ENCODE results near the gene MAMLD1. TPM values are rescaled to one million over a fixed set of nuclear protein-coding genes. Genes with fewer than 3 reads are reported as not detected.
A peak's percentile ranks its signal among the peaks of the same experiment; 100 is the strongest.

Gene MAMLD1
- total and polyA plus RNA-seq, 2 donors (not counting 3 experiments of a cell fraction or from before 2014, with no cell fraction given), result 2.5 to 5.6 TPM

DNA sequence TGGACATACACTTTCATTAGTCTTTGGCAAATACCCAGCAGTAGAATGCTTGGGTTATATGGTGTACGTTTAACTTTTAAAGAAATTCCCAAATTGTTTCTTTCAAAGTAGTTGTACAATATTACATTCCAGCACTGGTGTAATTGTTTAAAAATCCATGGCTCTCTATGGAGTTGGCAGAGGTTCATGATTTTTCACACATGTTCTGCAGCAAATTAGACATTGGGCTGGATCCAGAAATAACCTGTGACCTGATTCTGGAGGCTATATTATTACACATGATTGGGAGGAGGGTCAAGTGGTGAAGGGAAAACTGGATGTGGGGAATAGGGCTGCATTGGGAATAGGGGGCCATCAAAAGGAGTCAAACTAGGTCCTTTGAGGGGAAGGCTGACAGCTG, 41.9 kb downstream of the MAMLD1 start:
- POLR2A ChIA-PET, result no interaction called here
- Histone ChIP-seq H3K27me3 (ENCODE audit: control insufficient read depth in 2 of 2, insufficient read depth in 2 of 2, low read length in 2 of 2) (no peaks in the 10 kb centered on the region), H3K9me1 (replicated peaks; ENCODE audit: control insufficient read depth, extremely low read depth, insufficient read depth, low read length) (no peaks in the 10 kb centered on the region), H4K20me1 (replicated peaks; ENCODE audit: control insufficient read depth, extremely low read depth, insufficient read depth, low read length) (no peaks in the 10 kb centered on the region), H3K4me3 (replicated peaks in 1 of 3; ENCODE audit: insufficient read depth in 1 of 3, low read depth in 1 of 3, low read length in 3 of 3) (no peak overlapping the region), H3K9me3 (replicated peaks; ENCODE audit: control insufficient read depth, insufficient read depth, low read length) (no peaks in the 10 kb centered on the region), H3K36me3 (ENCODE audit: control insufficient read depth in 2 of 2, extremely low read depth in 1 of 2, insufficient read depth in 2 of 2, low read length in 2 of 2) (no peaks in the 10 kb centered on the region), H3K79me2 (ENCODE audit: control insufficient read depth, insufficient read depth, low read length) (no peaks in the 10 kb centered on the region), H3K27ac (ENCODE audit: insufficient read depth, low read depth, low read length) (no peak overlapping the region), H3K9ac (replicated peaks; ENCODE audit: extremely low read depth, insufficient read depth, low read length) (no peak overlapping the region), H3K4me2 (ENCODE audit: insufficient read depth, low read length) (no peak overlapping the region), H3K4me1 (ENCODE audit: control insufficient read depth, extremely low read depth, insufficient read depth, low read length) (no peaks in the 10 kb centered on the region), H2AFZ (ENCODE audit: low read depth, low read length) (no peak overlapping the region)
- dilution Hi-C loops (cut with MboI; ENCODE audit: extremely low pct_ligation_motif_present, low sequenced_read_pairs), result no loop called here
- FAIRE-seq, result no peak
- CTCF ChIA-PET, result no interaction called here
- TF ChIP-seq EZH2 (IDR thresholded peaks at IDR 0.05; ENCODE audit: borderline replicate concordance, low read depth, low read length, severe bottlenecking), result no peak
- no TSS peak for BruUV-seq (replicated peaks)
- DNase-seq (ENCODE audit: low read depth, low spot score), result no peak
- intact Hi-C loops (cut with micrococcal nuclease), result no loop called here

- dilution Hi-C loops (cut with MboI; ENCODE audit: extremely low pct_ligation_motif_present, low sequenced_read_pairs), result no loop called here
- no peak for FAIRE-seq
These were observed 42.5 kb downstream of the MAMLD1 start for GRCh38 chrX:150405576-150405975.

More at GRCh38 chrX:150405576-150405975, 42.5 kb downstream of the MAMLD1 start:
- Histone ChIP-seq H3K36me3 (ENCODE audit: control insufficient read depth in 2 of 2, extremely low read depth in 1 of 2, insufficient read depth in 2 of 2, low read length in 2 of 2) (no peaks in the 10 kb centered on the region), H3K27me3 (ENCODE audit: control insufficient read depth in 2 of 2, insufficient read depth in 2 of 2, low read length in 2 of 2) (no peaks in the 10 kb centered on the region), H3K9ac (replicated peaks; ENCODE audit: extremely low read depth, insufficient read depth, low read length) (no peak overlapping the region), H3K79me2 (ENCODE audit: control insufficient read depth, insufficient read depth, low read length) (no peaks in the 10 kb centered on the region), H3K9me3 (replicated peaks; ENCODE audit: control insufficient read depth, insufficient read depth, low read length) (no peaks in the 10 kb centered on the region), H3K9me1 (replicated peaks; ENCODE audit: control insufficient read depth, extremely low read depth, insufficient read depth, low read length) (no peaks in the 10 kb centered on the region), H3K27ac (ENCODE audit: insufficient read depth, low read depth, low read length) (no peak overlapping the region), H2AFZ (ENCODE audit: low read depth, low read length) (no peak overlapping the region), H4K20me1 (replicated peaks; ENCODE audit: control insufficient read depth, extremely low read depth, insufficient read depth, low read length) (no peaks in the 10 kb centered on the region), H3K4me3 (replicated peaks in 1 of 3; ENCODE audit: insufficient read depth in 1 of 3, low read depth in 1 of 3, low read length in 3 of 3) (no peak overlapping the region), H3K4me2 (ENCODE audit: insufficient read depth, low read length) (no peak overlapping the region), H3K4me1 (ENCODE audit: control insufficient read depth, extremely low read depth, insufficient read depth, low read length) (no peaks in the 10 kb centered on the region)
- intact Hi-C loops (cut with micrococcal nuclease), result no loop called here
- TF ChIP-seq, protein P1, sequence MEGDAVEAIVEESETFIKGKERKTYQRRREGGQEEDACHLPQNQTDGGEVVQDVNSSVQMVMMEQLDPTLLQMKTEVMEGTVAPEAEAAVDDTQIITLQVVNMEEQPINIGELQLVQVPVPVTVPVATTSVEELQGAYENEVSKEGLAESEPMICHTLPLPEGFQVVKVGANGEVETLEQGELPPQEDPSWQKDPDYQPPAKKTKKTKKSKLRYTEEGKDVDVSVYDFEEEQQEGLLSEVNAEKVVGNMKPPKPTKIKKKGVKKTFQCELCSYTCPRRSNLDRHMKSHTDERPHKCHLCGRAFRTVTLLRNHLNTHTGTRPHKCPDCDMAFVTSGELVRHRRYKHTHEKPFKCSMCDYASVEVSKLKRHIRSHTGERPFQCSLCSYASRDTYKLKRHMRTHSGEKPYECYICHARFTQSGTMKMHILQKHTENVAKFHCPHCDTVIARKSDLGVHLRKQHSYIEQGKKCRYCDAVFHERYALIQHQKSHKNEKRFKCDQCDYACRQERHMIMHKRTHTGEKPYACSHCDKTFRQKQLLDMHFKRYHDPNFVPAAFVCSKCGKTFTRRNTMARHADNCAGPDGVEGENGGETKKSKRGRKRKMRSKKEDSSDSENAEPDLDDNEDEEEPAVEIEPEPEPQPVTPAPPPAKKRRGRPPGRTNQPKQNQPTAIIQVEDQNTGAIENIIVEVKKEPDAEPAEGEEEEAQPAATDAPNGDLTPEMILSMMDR (IDR thresholded peaks at IDR 0.05; ENCODE audit: extremely low read depth in 1 of 2, insufficient read depth in 1 of 2, low read depth in 1 of 2, low read length in 2 of 2), result peak in 1 of 2 donors; percentile 15
- no peak for TF ChIP-seq JUN (IDR thresholded peaks at IDR 0.05; ENCODE audit: borderline replicate concordance, insufficient read depth, insufficient read length, low read depth)
- no TSS peak for BruUV-seq (replicated peaks)
- CTCF ChIA-PET, result no interaction called here
- POLR2A ChIA-PET, result no interaction called here
- DNase-seq (ENCODE audit: low read depth, low spot score), result no peak

Data from endothelial cell of umbilical vein (primary cell).